SU-DHL-6 (cell line): ENCODE measurements around the gene HSPB8.

Experiments
- H2AFZ ChIP-seq: fragments of 200-600 bp; sonication (generic); 2 replicates; pipeline ENCODE4 v1.6.1; 2014; ENCODE audit warnings: low read depth, mild to moderate bottlenecking, moderate library complexity, mixed read lengths, antibody characterized with exemption, low read length; ENCODE audit not compliant: severe bottlenecking
- H3F3A ChIP-seq: fragments of 200-600 bp; shearing (Covaris generic); 2 replicates; pipeline ENCODE4 v1.6.0; 2016; ENCODE audit warnings: antibody characterized with exemption, mild to moderate bottlenecking; ENCODE audit not compliant: insufficient read depth
- H3K27ac ChIP-seq: fragments of 200-600 bp; sonication (generic); 2 replicates; pipeline ENCODE4 v1.5.1; 2016; ENCODE audit warnings: low read depth, mild to moderate bottlenecking, low read length, moderate library complexity, mixed read lengths
- H3K27me3 ChIP-seq: fragments of 200-600 bp; sonication (generic), shearing (Covaris generic); 2 replicates; pipeline ENCODE4 v1.6.0; 2014; ENCODE audit warnings: mild to moderate bottlenecking, low read length
- H3K36me3 ChIP-seq: fragments of 200-600 bp; sonication (generic); 2 replicates; pipeline ENCODE4 v1.6.1; 2014; ENCODE audit warnings: mild to moderate bottlenecking, low read length, mixed read lengths
- H3K4me2 ChIP-seq: fragments of 300-600, 200-600 bp; shearing (Covaris generic), sonication (generic); 2 replicates; pipeline ENCODE4 v1.6.0; 2014; ENCODE audit warnings: low read length, low read depth, mild to moderate bottlenecking; ENCODE audit not compliant: poor library complexity, severe bottlenecking
- H3K4me3 ChIP-seq: fragments of 200-600 bp; sonication (generic); 2 replicates; pipeline ENCODE4 v1.5.1; 2014; ENCODE audit warnings: antibody characterized with exemption, low read length, mild to moderate bottlenecking, mixed read lengths; ENCODE audit not compliant: insufficient read depth, poor library complexity, severe bottlenecking
- H3K79me2 ChIP-seq: fragments of 200-600 bp; sonication (generic); 2 replicates; pipeline ENCODE4 v1.6.1; 2014; ENCODE audit warnings: mild to moderate bottlenecking, low read length, moderate library complexity; ENCODE audit not compliant: insufficient read depth
- H3K9ac ChIP-seq: fragments of 200-600 bp; sonication (generic); 2 replicates; pipeline ENCODE4 v1.7.0; 2014; ENCODE audit warnings: mild to moderate bottlenecking, low read length
- H3K9me2 ChIP-seq: fragments of 200-600 bp; sonication (generic); replicated peaks from 2 replicates; pipeline ENCODE4 v1.6.1; 2014; ENCODE audit warnings: low read length; ENCODE audit not compliant: insufficient read depth
- H3K9me3 ChIP-seq: fragments of 200-600 bp; sonication (generic); 2 replicates; pipeline ENCODE4 v1.6.1; 2014; ENCODE audit warnings: low read length, mixed read lengths; ENCODE audit not compliant: insufficient read depth
- H4K20me1 ChIP-seq: fragments of 200-600 bp; sonication (generic); 2 replicates; pipeline ENCODE4 v1.6.1; 2014; ENCODE audit warnings: low read depth, mild to moderate bottlenecking, antibody characterized with exemption, low read length, moderate library complexity, mixed read lengths
- EZH2phosphoT487 ChIP-seq: fragments of 200-600 bp; sonication (generic), shearing (Covaris generic); conservative IDR thresholded peaks from 2 replicates; pipeline ENCODE4 v1.6.1; 2018; ENCODE audit warnings: mild to moderate bottlenecking, antibody characterized with exemption, low read length, moderate library complexity, mixed read lengths
- TF ChIP-seq, protein P1 (sequence below): fragments of 200-600 bp; sonication (generic); IDR thresholded peaks from one replicate; pipeline ENCODE4 v1.5.1; 2017; ENCODE audit warnings: antibody characterized with exemption, mild to moderate bottlenecking, low read length, moderate library complexity; ENCODE audit not compliant: insufficient read depth, poor library complexity, severe bottlenecking

The HSPB8 gene

DNA sequence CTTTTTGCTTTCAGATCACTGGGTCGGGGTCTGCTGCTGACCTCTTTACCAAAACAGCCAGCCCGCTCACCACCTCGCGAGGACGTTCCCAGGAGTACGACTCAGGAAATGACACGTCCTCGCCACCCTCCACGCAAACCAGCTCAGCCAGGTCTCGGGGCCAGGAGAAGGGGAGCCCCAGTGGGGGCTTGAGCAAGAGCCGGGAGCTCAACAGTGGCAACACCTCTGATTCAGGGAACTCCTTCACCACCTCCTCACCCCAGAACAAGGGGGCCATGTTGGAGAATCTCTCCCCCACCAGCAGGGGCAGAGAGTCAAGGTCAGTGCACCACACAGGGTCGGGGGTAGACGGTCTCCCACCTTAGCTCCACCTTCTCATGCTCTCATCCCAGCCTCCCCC, 33.4 kb upstream of the HSPB8 start:
- Histone ChIP-seq H3K27me3 (0 out of 2 replicates have a peak, but pooled peaks cover 2% of the 10 kb centered on the region), H3K4me3 (no peak overlapping the region)
- no peak for TF ChIP-seq EZH2phosphoT487
- TF ChIP-seq, protein P1, sequence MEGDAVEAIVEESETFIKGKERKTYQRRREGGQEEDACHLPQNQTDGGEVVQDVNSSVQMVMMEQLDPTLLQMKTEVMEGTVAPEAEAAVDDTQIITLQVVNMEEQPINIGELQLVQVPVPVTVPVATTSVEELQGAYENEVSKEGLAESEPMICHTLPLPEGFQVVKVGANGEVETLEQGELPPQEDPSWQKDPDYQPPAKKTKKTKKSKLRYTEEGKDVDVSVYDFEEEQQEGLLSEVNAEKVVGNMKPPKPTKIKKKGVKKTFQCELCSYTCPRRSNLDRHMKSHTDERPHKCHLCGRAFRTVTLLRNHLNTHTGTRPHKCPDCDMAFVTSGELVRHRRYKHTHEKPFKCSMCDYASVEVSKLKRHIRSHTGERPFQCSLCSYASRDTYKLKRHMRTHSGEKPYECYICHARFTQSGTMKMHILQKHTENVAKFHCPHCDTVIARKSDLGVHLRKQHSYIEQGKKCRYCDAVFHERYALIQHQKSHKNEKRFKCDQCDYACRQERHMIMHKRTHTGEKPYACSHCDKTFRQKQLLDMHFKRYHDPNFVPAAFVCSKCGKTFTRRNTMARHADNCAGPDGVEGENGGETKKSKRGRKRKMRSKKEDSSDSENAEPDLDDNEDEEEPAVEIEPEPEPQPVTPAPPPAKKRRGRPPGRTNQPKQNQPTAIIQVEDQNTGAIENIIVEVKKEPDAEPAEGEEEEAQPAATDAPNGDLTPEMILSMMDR: no peak

DNA sequence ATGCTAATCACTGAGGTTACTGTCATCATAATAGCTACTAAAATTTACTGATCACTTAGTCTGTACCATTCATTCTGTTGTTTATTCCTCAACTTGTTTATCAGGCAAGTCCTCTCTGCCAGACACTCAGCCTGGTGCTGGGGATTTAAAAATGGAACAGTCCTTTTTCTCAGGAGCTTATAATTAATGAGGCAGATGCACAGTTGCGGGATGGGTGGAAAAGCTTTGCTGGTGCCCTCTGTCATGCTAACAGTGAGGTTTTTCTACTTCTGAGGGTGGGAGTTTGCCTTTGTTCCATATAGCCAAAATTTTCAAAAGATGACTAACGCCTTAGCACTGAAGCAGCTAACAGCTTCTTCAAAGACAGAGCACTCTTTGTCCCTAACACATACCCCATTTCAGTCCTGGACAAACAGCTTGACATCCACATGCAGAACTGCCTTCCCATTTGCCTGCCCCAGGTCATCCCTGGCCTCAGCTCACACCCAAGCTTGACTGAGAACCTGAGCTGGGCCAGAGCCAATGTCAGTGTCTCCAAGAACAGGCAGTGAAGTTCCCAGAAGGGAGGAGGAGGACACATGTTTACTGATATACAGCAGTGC, 30.8 kb upstream of the HSPB8 start:
- H3K27ac ChIP-seq: no peak overlapping the region
- no peaks in the 10 kb centered on the region for H3K9me2 ChIP-seq
- no peaks in the 10 kb centered on the region for H3F3A ChIP-seq
- H3K9me3 ChIP-seq: no peaks in the 10 kb centered on the region
- no peak for TF ChIP-seq EZH2phosphoT487
- TF ChIP-seq, protein P1: no peak
- no peaks in the 10 kb centered on the region for H3K79me2 ChIP-seq
- no peak overlapping the region for H2AFZ ChIP-seq
- H3K9ac ChIP-seq: no peak overlapping the region
- H3K4me2 ChIP-seq: no peak overlapping the region
- no peaks in the 10 kb centered on the region for H3K36me3 ChIP-seq
- no peaks in the 10 kb centered on the region for H4K20me1 ChIP-seq
- H3K27me3 ChIP-seq: 0 out of 2 replicates have a peak, but pooled peaks cover 2% of the 10 kb centered on the region
- no peak overlapping the region for H3K4me3 ChIP-seq

More for the DNA sequence above, 33.4 kb upstream of the HSPB8 start:
- Histone ChIP-seq H3K36me3 (no peaks in the 10 kb centered on the region), H2AFZ (no peak overlapping the region), H3K9ac (no peak overlapping the region), H3K4me2 (no peak overlapping the region), H3K79me2 (no peaks in the 10 kb centered on the region), H3K9me3 (no peaks in the 10 kb centered on the region), H3F3A (no peaks in the 10 kb centered on the region), H3K27ac (no peak overlapping the region), H3K9me2 (no peaks in the 10 kb centered on the region), H4K20me1 (no peaks in the 10 kb centered on the region)

DNA sequence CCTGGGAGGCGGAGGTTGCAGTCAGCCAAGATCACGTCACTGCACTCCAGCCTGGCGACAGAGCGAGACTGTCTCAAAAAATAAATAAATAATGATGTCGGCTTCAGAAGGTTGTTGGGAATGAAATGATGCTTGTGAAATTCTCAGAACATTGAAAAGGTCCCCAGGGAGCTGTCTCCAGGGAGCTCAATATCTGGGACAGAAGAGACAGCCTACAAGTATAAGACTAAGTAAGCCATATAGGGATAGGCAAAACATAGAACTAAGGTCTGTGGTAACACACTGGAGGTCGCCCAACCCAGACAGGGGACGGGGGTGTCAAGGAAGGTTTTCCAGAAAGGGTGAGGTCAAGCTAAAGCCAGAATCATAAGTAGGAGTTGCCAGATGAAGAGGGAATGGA, 29.5 kb upstream of the HSPB8 start:
- Histone ChIP-seq H3K4me2 (no peak overlapping the region), H4K20me1 (no peaks in the 10 kb centered on the region), H3K36me3 (no peaks in the 10 kb centered on the region), H3K79me2 (no peaks in the 10 kb centered on the region), H3K27me3 (0 out of 2 replicates have a peak, but pooled peaks cover 2% of the 10 kb centered on the region), H3K27ac (no peak overlapping the region), H2AFZ (no peak overlapping the region), H3K9me2 (no peaks in the 10 kb centered on the region), H3K9ac (no peak overlapping the region), H3F3A (no peaks in the 10 kb centered on the region), H3K9me3 (no peaks in the 10 kb centered on the region), H3K4me3 (no peak overlapping the region)
- TF ChIP-seq, protein P1: no peak
- TF ChIP-seq EZH2phosphoT487: no peak
